NCI-H82 treated with DMSO at 0.1 percent for 48 hours (cell line): ENCODE results near the gene TRIB2.

Experiments
- DNase-seq: peaks from one replicate; lab custom pipeline; 2025; ENCODE audit not compliant: unreplicated experiment; lab: John Stamatoyannopoulos, UW

Gene TRIB2

GRCh38 chr2:12719400-12720277 is 2.9 kb downstream of the TRIB2 start:
- DNase-seq = no peak

- no peak for DNase-seq
These were observed 3.5 kb downstream of the TRIB2 start for GRCh38 chr2:12720278-12720620.

GRCh38 chr2:12720754-12721378 is 4.1 kb downstream of the TRIB2 start:
- no peak for DNase-seq

- no peak for DNase-seq
These were observed 5.1 kb downstream of the TRIB2 start for GRCh38 chr2:12721566-12722446.

GRCh38 chr2:12722447-12723316 is 5.9 kb downstream of the TRIB2 start:
- DNase-seq = no peak

GRCh38 chr2:12723736-12724463 is 7.2 kb downstream of the TRIB2 start:
- DNase-seq = no peak

GRCh38 chr2:12725233-12726187 is 8.8 kb downstream of the TRIB2 start:
- no peak for DNase-seq

- no peak for DNase-seq
These were observed 9.5 kb downstream of the TRIB2 start for GRCh38 chr2:12726271-12726670.

GRCh38 chr2:12727065-12727464 is 10.3 kb downstream of the TRIB2 start:
- DNase-seq = no peak

- no peak for DNase-seq
These were observed 10.9 kb downstream of the TRIB2 start for GRCh38 chr2:12727641-12728040.

- DNase-seq = no peak
These were observed 11.6 kb downstream of the TRIB2 start for GRCh38 chr2:12728221-12728777.

GRCh38 chr2:12730265-12730664 is 13.5 kb downstream of the TRIB2 start:
- DNase-seq = no peak

- DNase-seq = no peak
These were observed 15.1 kb downstream of the TRIB2 start for GRCh38 chr2:12731701-12732280.

- DNase-seq = no peak
These were observed 15.9 kb downstream of the TRIB2 start for GRCh38 chr2:12732651-12733050.

- DNase-seq = no peak
These were observed 17.1 kb downstream of the TRIB2 start for GRCh38 chr2:12733846-12734245.

- no peak for DNase-seq
These were observed 18.3 kb downstream of the TRIB2 start for GRCh38 chr2:12734914-12735654.

GRCh38 chr2:12737297-12737696 is 20.6 kb downstream of the TRIB2 start:
- DNase-seq = no peak
